Fibroblast of skin of left biceps (primary cell): Measurements from ENCODE around the gene SLC10A1.
"Not testable (repeated sequence)": the region's sequence is repeated elsewhere in the genome, so short reads cannot be mapped to it uniquely, and the experiment has no call there.

ENCODE experiments used
- DNase-seq, 2 experiments: peaks; one replicate each; pipeline ENCODE4 v3.0.0-alpha.2; 2013; ENCODE audit warnings: low read depth in 2 of 2

The SLC10A1 gene

DNA sequence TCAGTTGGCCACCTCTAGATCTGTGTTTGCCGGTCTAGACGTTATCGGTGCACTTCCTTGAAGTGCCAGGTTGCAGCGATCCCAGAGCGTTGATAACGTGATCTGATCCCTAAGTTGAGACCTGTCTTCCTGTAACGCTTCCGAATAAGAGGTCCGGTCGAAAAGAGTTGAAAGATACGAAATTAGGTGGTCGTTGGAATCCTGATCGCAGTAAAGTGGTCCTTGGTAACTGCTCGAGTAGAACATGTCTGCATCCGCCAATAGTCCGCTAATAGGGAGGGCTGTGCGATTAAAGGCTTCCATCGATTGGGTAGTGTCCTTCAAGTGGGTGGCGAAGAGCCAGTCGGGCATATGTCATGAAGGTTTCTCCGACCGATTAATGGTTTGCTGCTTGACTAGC, 27.4 kb downstream of the SLC10A1 start:
- no peak for DNase-seq

DNA sequence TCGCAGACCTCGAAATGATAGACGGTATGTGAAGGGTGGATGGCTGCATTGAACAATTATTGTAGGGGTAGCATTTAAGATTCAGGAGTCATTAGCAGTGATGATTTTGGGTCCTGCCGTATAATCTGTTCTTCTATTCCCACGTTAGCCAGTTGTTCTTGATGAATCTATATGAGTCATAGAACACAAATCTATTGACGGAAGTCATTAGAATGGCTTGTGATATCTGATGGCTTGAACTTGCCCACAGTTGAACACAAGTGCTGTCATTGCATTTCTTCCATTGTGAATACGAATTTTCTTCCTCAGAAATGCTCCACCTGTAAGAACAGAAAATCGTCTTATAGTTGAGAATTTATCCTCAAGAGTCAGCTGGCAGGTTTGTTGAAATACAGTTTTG, 28.2 kb downstream of the SLC10A1 start:
- no peak for DNase-seq

DNA sequence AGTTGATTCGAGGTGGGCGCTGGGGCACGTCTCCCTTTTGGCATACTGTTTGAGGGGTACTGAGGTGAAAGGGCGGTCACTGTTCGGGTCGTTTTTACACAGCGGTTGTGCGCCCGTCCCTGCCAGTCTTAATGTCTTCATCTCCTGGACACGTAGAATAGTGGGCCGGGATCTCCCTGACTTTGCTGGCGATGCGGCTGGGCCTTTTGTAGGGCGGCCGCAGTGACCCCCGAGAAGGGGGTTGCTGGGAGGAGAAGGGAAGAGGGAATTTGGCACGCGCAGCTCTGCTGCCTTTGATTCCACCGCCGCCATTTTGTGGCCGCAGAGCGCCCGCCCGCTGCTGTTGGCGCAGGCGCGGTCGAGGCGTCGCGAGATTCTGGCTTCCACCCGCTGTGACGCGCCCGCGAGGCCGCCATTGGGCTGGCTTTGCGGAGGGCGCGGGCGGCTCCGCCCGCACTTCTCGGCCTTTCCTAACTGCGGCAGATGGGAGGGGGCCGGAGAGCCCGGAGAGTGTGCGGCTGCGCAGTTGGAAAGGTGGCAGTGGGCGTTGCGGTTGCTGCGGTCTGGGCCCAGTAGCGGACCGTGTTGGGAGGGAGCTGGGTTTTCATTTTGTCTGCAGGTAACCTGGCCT, 29.6 kb downstream of the SLC10A1 start:
- DNase-seq = peak; percentile 79 to 84

GRCh38 chr14:69766984-69767368, 30.1 kb downstream of the SLC10A1 start, which contains the start of gene SRSF5:
Gene SRSF5 (plus strand): TSS chr14:69767142. CDS start chr14:69768157, 1,015 bp downstream.
- peak; percentile 91 to 93 for DNase-seq

GRCh38 chr14:69763761-69764510, 33.1 kb downstream of the SLC10A1 start:
- DNase-seq = no peak

GRCh38 chr14:69760810-69761209, 36.2 kb downstream of the SLC10A1 start:
- DNase-seq = no peak

DNA sequence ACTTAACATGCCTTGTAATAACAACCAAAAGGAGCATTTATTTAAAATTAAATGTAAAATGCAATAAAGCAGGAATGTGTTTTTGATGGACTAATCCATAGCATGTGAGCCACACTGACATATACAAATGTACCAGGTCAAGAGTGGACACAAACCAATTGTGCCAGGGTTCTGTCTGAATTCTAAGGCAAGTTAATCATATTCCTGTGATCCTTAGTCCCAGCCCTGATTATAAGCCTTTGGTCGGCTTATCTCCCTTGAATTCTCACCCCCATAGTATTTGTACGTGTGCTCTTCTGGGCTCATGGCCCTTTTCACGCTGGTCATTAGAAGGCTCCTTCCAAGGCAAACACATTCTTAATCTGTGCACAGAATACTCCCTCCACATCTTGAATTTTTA, 40.7 kb downstream of the SLC10A1 start:
- DNase-seq = no peak

DNA sequence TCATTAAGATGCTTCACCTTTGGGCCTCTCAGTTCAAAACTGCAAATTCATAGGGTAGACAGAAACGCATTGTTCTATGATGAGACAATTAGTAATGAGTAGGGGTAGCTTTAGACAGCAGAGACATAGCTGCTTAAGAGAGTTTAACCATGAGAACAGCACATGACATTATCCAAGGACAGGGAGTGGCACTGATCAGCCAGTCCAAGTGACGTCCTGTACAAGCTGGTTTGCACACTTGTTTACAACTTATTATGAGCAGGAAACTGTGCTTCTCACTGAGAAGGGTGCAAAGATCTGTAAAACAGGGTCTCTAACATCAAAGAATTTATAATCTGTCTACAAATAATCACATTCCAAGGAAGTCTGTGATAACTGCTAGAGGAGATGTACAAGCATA, 41.3 kb downstream of the SLC10A1 start:
- DNase-seq = no peak

GRCh38 chr14:69755296-69755695, 41.7 kb downstream of the SLC10A1 start:
- DNase-seq = no peak

GRCh38 chr14:69754487-69754886, 42.6 kb downstream of the SLC10A1 start:
- no peak for DNase-seq

- DNase-seq = no peak
Measured at GRCh38 chr14:69753860-69754259, 43.2 kb downstream of the SLC10A1 start.

GRCh38 chr14:69752773-69753172, 44.3 kb downstream of the SLC10A1 start:
- DNase-seq = no peak

DNA sequence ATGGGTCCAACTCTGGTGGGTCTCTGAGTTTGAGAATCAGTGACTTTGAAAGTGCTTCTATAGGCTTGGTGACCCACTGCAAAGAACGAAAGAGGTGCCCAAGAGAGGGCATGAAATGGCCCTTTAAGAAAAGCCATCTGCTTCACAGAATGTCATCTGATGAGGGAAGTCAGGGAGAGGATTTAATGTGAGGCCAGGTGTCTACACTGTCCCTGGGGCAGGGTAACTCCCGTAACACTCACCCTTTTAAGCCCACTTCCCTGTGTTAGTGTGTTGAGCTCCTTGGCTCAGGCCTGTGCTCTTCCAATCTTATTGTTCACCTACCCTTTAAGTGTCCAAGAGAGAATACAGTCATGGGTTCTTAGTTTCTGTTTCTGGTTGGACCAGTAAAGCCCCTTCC, 46.5 kb downstream of the SLC10A1 start:
- no peak for DNase-seq

DNA sequence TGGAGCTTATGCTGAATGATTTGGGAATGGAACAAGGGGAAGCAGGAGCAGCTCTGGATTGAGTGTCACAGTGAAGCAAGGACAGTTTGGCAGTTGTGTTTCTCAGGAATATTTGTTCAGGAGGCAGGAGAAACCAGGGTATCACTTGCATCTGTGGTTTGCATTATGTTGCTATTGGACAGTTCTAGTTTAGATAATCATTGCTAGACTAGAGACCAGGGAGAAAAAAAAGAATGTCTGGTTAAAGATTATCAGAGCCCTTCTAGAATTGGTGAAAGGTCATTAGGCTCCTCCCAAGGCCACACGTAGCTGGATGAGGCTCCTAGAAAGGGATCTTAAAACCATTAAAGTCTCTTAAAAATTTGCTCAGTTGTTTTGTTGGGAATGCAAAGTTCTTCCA, 47.1 kb downstream of the SLC10A1 start:
- no peak for DNase-seq

DNA sequence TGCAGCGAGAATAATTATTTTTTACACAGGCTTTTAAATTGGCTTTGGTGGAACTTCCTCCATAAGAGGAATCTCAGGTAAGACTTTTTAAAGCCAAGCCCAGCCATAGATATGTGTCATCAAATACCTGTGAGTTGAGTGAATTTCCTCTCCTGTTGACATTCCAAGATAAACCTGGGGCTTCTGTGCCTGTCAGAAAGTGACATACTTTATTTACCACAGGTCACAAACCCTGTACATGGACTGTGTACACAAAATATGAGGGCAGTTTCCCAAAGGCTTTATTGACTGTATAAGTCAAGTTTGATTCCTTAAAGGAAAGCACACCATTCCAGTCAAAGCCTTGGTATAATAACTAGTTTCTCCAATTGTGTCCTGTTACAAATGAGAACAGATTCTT, 56.0 kb downstream of the SLC10A1 start:
- DNase-seq = no peak

- DNase-seq = not testable (repeated sequence)
Measured at GRCh38 chr14:69736405-69736804, 60.6 kb downstream of the SLC10A1 start.

DNA sequence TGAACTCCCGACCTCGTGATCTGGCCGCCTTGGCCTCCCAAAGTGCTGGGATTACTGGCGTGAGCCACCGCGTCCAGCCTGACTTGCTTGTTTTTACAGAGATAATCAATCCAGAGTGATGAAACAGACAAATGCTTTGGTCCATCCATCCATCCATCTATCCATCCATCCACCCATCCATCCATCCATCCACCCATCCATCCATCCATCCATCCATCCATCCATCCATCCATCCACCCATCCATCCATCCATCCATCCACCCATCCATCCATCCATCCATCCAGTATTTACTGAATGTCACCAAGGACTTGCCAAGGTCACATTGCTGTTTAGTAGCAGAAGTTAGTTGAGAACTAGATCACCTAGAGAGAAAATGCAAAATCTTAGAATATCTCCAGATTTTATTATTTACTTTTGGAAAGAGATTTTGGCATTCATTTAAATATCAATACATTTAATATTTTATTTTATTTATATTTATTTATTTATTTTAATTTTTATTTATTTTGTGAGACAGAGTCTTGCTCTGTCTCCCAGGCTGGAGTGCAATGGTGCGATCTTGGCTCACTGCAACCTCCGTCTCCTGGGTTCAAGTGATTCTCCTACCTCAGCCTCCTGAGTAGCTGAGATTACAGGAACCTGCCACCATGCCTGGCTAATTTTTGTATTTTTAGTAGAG, 65.0 kb downstream of the SLC10A1 start:
- not testable (repeated sequence) for DNase-seq

GRCh38 chr14:69727860-69728259, 69.2 kb downstream of the SLC10A1 start:
- no peak for DNase-seq

DNA sequence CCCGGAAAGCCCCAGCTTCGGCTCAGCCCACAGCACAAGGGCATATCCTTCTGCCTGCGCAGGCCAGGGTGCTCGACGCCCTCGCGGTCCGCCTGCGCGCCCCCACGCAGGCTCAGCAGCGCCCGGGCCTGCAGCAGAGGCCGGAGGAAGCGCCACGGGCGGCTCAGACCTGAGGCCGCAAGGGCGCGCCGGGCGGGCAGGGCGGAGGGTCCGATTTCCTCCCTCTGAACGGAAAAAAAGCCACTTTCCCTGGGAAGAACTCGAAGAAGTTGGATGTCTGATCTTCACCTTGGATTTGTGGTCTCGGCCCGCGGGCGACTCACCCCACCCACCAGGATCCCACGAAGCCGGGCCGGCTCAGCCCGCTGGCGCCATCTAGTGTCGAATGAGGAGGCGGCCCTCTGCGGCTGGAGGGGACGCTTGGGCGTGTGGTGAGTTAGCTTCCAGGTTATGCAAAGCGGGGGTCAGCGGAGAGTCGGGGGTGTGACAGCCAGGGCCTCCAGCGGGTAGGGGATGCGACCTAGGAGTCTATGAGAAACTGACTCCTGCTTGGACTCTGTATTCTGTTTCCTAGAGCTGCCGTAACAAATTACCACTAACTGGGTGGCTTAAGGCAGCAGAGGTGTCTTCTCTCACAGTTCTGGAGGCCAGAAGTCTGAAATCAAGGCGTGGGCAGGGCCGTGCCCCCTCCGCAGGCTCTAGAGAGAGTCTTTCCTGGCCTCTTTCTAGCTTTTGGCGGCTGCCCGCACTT, 70.1 kb downstream of the SLC10A1 start:
- DNase-seq = peak; percentile 32 to 38
